MV-4-11 (cell line): Measurements from ENCODE around the gene AKAP13.
A peak's percentile ranks its signal among the peaks of the same experiment; 100 is the strongest.
"Not testable (repeated sequence)": the region's sequence is repeated elsewhere in the genome, so short reads cannot be mapped to it uniquely, and the experiment has no call there.

Experiments used
- DNase-seq: peaks from one replicate; lab custom pipeline; 2025; lab: John Stamatoyannopoulos, UW

The AKAP13 gene

GRCh38 chr15:85477730-85478129 is 97.3 kb downstream of the AKAP13 start:
- DNase-seq: no peak

GRCh38 chr15:85479071-85479647 is 98.8 kb downstream of the AKAP13 start:
- DNase-seq: no peak

GRCh38 chr15:85480923-85481322 is 100.5 kb downstream of the AKAP13 start:
- DNase-seq: peak; percentile 54

DNA sequence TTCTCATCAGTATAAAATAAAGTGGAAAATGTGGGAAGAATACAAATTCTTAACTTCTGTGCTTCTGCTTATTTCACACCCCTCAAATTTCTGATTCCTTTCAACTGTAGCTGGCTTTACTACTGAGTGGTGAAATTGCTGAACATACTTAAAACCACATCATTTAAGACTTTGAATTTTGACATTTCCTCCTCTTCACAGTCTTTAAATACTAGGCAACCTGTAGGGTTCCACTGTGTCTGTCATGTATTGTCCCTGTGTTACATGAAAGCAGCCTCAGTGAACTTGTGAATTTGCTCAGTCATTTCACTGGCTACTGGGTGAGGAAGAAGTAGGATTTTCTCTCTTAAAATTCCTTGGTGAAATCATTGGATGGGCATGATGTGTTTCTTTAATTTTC is 101.1 kb downstream of the AKAP13 start:
- DNase-seq: not testable (repeated sequence)

- DNase-seq: peak; percentile 90
These were observed 102.5 kb downstream of the AKAP13 start for GRCh38 chr15:85482894-85483293.

GRCh38 chr15:85483955-85484354 is 103.6 kb downstream of the AKAP13 start:
- not testable (repeated sequence) for DNase-seq

DNA sequence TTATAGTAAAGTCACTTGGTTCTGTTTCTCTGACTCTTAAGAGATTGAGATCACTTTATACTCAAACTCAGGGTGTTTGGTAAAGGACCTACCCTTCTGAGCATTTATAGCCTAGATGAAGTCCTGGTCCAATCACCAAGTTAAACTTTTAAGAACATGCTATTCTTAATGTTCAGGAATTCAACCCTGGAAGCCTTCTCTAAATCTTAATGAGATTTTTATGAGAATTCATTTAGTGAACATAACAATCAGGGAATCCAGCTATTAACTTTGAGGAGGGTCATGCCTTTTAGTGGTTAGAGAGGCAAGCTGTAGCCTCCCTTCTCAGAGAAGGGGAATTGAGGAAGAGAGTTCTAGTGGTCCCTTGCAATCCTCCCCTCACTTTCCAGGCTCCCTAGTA is 104.5 kb downstream of the AKAP13 start:
- DNase-seq: not testable (repeated sequence)

- DNase-seq: peak; percentile 65
These were observed 105.7 kb downstream of the AKAP13 start for GRCh38 chr15:85485956-85486567.

DNA sequence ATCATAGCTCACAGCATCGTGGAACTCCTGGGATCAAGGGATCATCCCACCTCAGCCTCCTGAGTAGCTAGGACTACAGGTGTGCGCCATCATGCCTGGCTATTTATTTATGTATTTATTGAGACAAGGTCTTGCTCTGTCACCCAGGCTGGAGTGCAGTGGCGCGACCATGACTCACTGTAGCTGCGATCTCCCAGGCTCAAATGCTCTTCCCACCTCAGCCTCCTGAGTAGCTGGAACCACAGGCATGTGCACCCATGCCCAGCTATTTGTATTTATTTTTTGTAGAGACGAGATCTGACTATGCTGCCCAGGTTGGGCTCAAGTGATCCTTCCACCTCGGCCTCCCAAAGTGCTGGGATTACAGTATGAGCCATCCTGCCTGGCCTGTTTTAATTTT is 107.4 kb downstream of the AKAP13 start:
- DNase-seq: not testable (repeated sequence)

DNA sequence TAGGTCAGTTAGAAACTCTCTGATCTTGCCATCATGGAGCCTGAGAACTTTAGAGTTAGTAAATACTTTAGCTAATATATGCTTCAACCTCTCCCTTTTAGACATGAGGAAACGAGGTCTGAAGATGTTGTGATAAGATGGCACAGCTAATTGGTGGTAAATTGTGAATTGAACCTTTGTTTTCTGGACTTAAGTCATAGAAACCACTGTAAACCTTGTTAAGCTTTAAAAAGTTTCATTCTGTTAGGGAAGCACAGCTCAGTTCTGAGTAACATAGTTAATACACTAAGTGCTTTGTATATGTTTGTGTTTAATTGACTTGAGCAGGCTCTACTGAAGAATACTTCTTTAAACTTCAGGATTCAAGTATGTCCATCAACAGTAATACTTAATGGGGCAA is 108.6 kb downstream of the AKAP13 start:
- DNase-seq: no peak

DNA sequence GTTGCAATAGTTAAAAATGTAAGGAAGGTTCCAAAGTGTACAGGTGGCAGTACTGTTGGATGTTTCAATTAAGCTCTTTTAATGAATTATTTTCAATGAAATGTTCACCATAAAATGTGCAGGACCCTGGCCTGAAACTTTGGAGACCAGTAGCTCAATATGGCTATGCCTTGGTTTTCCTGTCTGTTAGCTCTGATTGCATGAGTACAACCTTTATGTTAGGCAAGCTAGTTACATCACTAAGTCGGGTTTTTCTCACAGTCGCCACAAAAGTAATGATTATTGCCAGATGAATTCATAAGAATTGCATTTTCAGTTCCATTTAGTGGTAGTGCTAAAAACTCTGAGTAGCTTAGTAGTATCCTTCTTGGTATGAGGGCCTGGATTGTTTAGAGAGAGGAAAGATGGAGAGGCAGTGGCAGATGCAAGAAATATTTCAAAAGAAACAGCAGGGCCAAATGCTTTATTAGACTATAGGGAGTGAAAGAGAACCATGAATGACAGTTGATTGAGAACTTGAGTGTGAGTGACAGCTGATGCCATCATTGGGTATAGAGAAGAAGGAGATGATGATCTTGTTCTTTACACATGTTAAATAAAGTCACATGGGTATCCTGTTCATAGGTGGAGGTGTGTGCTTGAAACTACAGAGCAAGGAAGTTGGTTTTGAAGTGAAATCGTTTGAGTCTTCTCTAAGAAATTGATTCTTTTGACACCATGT is 109.5 kb downstream of the AKAP13 start:
- no peak for DNase-seq

- DNase-seq: peak; percentile 34
These were observed 110.5 kb downstream of the AKAP13 start for GRCh38 chr15:85490856-85491255.

DNA sequence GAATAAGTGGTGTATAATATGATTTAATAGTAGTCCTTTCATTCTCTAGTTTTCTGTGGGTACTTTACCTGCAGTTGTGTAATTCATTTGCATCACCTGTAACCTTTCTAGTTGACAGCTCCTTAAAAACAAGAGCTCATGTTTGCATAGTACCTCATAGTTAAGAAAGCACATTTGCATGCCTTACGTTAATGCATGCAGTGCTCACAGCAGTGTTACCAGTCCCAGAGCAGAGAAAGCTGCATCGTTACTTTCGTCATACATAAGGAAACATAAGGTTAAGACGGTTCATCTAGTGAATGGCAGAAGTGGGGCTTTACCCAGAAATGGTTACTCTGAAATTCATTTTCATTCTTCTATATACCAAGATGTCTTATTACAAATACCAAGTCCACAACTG is 111.3 kb downstream of the AKAP13 start:
- DNase-seq: no peak

- DNase-seq: no peak
These were observed 112.0 kb downstream of the AKAP13 start for GRCh38 chr15:85492406-85492805.

DNA sequence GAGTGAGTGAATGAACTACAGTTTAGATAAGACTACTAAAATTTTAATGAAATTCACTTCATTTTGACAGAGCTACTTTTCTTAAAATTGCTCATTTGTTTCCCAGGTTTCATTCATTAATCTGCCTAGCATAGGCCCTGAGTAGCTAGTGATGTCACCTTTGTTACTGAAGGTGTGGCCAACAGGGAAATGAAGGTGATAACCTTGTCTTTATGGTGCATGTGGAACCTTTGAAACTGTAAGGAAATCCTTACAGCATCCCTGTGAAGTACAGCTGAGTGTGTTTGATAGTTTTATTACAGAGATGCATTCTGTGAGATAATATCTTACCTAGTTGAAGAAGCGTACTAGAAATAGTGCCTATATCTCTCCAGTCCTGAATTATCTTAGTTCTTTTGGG is 112.9 kb downstream of the AKAP13 start:
- DNase-seq: no peak

DNA sequence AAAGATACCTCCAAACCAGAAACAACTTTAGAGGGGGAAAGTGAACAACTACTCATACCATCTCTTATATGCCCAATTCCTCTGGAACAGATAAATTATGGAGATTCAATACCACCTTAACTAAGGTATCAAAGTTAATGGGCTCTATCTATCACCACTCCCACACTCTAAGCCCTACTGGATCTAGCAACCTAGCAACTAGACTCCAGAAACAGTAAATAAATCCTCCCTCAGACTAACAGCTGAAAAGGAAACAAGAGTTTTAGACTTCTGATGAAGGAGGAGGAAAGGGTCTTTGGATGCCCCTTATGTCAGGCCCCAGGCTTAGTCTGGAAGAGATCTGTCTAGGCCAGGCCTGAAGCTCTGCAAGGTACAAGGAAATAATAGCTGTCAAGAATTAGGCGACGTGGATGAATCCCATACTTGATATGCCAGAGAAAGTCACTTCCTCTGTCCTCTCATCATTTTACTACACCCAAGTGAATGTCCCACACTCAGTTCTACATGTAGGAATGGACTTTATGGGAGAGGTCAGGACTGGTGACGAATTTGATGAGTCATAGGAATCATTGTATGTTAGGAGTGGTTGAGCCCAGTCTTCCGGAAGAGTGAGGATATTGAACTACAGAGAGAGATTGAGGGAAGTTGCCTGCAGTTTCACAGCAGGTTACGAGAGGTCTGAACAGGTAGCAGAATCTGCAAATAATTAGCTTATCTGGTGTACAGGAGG is 113.8 kb downstream of the AKAP13 start:
- peak; percentile 17 for DNase-seq

- no peak for DNase-seq
These were observed 114.7 kb downstream of the AKAP13 start for GRCh38 chr15:85495096-85495495.

DNA sequence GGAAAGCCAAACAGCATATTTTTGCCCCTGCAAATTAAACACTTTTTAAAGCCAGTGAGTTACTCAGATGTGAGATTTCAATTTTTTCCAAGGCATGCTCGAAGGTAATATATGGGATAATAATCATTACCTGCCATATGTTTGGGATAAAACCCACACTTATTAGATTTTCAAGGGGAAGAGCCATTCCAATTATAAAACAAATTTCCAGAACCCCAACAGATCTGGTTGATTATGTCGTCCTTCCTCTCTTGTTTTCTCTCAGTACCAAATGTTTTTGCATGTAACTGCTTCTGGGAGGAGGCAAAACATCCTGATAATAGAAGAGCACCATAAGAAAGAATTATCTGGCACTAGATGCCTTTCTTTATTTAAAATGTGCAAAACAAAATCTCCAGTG is 115.1 kb downstream of the AKAP13 start:
- DNase-seq: no peak

DNA sequence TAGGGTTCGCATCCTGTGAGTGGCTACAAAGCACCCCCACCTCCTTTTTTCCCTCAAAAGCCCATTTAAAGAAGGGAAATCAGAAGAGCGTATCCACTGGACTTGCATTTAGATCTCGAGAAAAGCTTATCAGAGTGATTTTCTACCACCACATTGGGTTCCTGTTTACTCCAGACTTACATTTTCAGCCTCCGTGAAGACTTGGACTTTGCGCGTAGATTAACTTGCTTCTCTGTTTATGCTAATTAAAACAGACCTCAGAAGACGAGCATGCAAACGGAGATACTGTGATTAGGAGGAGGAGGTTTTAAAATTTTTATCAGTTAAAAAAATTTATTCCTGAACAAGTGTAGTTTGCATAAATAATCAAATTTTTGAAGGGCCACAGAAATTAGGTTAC is 115.7 kb downstream of the AKAP13 start:
- DNase-seq: no peak

GRCh38 chr15:85496551-85497171 is 116.3 kb downstream of the AKAP13 start:
- no peak for DNase-seq

DNA sequence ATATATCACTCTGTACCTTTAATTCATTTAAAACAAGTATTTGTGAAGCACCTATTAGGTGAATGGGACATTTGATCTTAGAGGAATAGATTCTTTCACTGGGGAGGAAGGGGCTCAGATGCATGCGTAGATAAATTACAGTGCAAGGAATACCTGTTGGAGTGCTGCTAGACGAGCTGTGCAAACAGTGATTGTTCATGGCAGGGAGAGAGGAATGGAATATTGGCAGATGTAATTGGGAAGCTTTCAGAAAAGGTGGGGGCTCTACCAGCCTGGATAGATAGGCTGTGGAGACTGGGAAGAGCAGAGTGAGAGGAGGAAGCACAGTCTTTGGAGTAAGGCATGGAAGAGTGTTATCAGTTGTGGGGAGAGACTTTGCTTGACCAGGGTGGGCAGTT is 116.8 kb downstream of the AKAP13 start:
- DNase-seq: no peak

DNA sequence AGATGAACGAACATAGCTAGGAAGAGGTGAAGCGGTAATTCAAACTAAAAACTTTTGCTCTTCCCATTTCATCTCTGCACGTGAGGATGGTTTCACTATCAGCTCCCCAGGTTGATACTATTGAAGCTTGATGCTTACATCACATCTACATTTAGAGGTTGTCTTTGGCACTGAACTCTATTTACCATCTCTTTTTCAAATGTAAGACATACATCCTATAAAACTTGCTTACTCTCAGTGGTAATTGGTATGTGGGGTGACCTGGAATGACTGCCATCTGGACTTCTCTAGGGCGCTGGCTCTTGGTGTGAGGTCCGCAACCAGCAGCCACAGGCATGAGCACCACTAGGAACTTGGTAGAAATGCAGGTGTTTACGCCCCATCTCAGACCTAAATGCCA is 118.1 kb downstream of the AKAP13 start:
- DNase-seq: no peak
